Naive thymus-derived CD4-positive, alpha-beta T cell (primary cell): ENCODE results near the gene CYBB. TPM values are rescaled to one million over a fixed set of nuclear protein-coding genes. Genes with fewer than 3 reads are reported as not detected.

ENCODE experiments used
- ATAC-seq: fragments of 150-1000 bp; cut with Tn5 transposase; 2 replicates; pipeline ENCODE4 v1.10.0; 2021; ENCODE audit warnings: mild to moderate bottlenecking, moderate library complexity
- CTCF ChIA-PET: fragments of 350-600 bp; sonication (Branson Sonifier 250); formaldehyde crosslinking; loops from one replicate; lab custom pipeline; 2021; ENCODE audit warnings: antibody characterized with exemption; lab: Charles Lee
- POLR2A ChIA-PET: fragments of 350-600 bp; sonication (Branson Sonifier 250); formaldehyde crosslinking; loops from one replicate; lab custom pipeline; 2021; ENCODE audit warnings: antibody characterized with exemption, inconsistent platforms; lab: Charles Lee
- DNase-seq, 9 donors: peaks; one replicate each; pipeline versions ENCODE4 v3.0.0 to v3.0.0-alpha.2; 2020 to 2022; ENCODE audit warnings: mixed read lengths in 1 of 9
- H3K27ac ChIP-seq: one replicate; pipeline ENCODE4 v1.7.0; 2013; ENCODE audit warnings: mild to moderate bottlenecking, low read depth, low read length, moderate library complexity
- H3K27me3 ChIP-seq, 2 donors: one replicate each; pipeline ENCODE4 v1.7.0; 2013; ENCODE audit warnings: low read length in 2 of 2, mild to moderate bottlenecking in 2 of 2, moderate library complexity in 2 of 2; ENCODE audit not compliant: control insufficient read depth in 2 of 2, insufficient read depth in 2 of 2
- H3K36me3 ChIP-seq, 3 experiments: 1 replicate in 2 of 3; 2 replicates in 1 of 3; pipeline ENCODE4 v1.7.0; 2013; ENCODE audit warnings: low read length in 3 of 3, mild to moderate bottlenecking in 3 of 3, moderate library complexity in 1 of 3; ENCODE audit not compliant: insufficient read depth in 3 of 3, control insufficient read depth in 2 of 3
- H3K4me1 ChIP-seq, 2 donors: one replicate each; pipeline ENCODE4 v1.7.0; 2013; ENCODE audit warnings: low read length in 2 of 2, mild to moderate bottlenecking in 2 of 2, moderate library complexity in 1 of 2; ENCODE audit not compliant: control insufficient read depth in 2 of 2, insufficient read depth in 2 of 2
- H3K4me3 ChIP-seq: 2 replicates; pipeline ENCODE4 v1.7.0; 2013; ENCODE audit warnings: mild to moderate bottlenecking, low read length
- H3K9me3 ChIP-seq, 3 experiments: 1 replicate in 2 of 3; 2 replicates in 1 of 3; pipeline ENCODE4 v1.7.0; 2013; ENCODE audit warnings: low read length in 3 of 3; ENCODE audit not compliant: control insufficient read depth in 2 of 3
- H3K27ac Mint-ChIP-seq, 9 donors: one replicate each; pipeline ENCODE4 v1.8.0; 2020 to 2022; ENCODE audit warnings: mixed read lengths in 9 of 9, mild to moderate bottlenecking in 8 of 9, moderate library complexity in 5 of 9, inconsistent platforms in 2 of 9
- H3K27me3 Mint-ChIP-seq, 5 donors: one replicate each; pipeline ENCODE4 v1.8.0; 2021 to 2022; ENCODE audit warnings: mixed read lengths in 5 of 5, mild to moderate bottlenecking in 1 of 5
- H3K36me3 Mint-ChIP-seq, 5 donors: one replicate each; pipeline ENCODE4 v1.8.0; 2020 to 2022; ENCODE audit warnings: mixed read lengths in 5 of 5, mild to moderate bottlenecking in 3 of 5, inconsistent platforms in 1 of 5
- H3K4me1 Mint-ChIP-seq, 7 donors: one replicate each; pipeline ENCODE4 v1.8.0; 2020 to 2022; ENCODE audit warnings: mixed read lengths in 7 of 7, mild to moderate bottlenecking in 3 of 7, inconsistent platforms in 1 of 7
- H3K4me3 Mint-ChIP-seq, 10 donors: one replicate each; pipeline ENCODE4 v1.8.0; 2020 to 2022; ENCODE audit warnings: mild to moderate bottlenecking in 10 of 10, mixed read lengths in 10 of 10, moderate library complexity in 6 of 10, inconsistent platforms in 2 of 10
- H3K9me3 Mint-ChIP-seq, 11 donors: one replicate each; pipeline ENCODE4 v1.8.0; 2020 to 2022; ENCODE audit warnings: mixed read lengths in 11 of 11, mild to moderate bottlenecking in 4 of 11, inconsistent platforms in 1 of 11, moderate library complexity in 1 of 11
- intact Hi-C, 2 donors: fragments of 100-400 bp; cut with micrococcal nuclease; formaldehyde crosslinking; loops; one replicate each; pipeline ENCODE4 v1.15.1; 2023
- polyA plus RNA-seq, 2 donors: library from polyadenylated mRNA; unstranded; fragments of 300-500 nt; fragmentation: Illumina TruSeq; gene quantifications; one replicate each; pipeline ENCODE4 v1.2.3, GENCODE V29; 2021
- total RNA-seq, 6 experiments: library from RNA in 5 of 6; stranded (reverse) in 5 of 6; gene quantifications; 1 replicate in 5 of 6; 2 replicates in 1 of 6; pipeline ENCODE4 v1.2.3 and lab custom pipeline; 2021 to 2026

Gene CYBB
- total and polyA plus RNA-seq, 7 experiments from 2014 or later = 0.33 to 223 (median 8.6) TPM; not detected in 1

DNA sequence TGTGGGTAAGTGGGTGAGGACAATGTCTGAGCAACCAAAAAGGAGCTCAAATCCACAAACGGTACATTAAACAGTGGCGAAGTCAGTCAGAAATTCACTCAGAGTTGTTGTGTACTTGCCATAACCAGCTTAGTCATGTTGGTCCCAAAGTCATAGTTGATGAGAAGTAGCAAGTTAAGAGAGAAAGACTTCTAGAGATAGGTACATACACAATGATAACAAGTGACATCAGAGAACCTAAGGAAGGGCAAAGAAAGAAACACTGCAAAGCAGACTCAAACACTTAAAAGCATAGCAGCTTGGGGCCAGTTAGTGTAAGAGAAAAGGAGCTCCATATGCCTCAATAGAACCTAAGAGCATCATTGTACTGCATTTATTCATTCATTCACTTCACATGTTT, 37.3 kb downstream of the CYBB start:
- Histone ChIP-seq H3K9me3 (no peaks in the 10 kb centered on the region), H3K27me3 (no peaks in the 10 kb centered on the region), H3K27ac (no peak overlapping the region), H3K36me3 (no peaks in the 10 kb centered on the region), H3K4me3 (no peak overlapping the region), H3K4me1 (no peaks in the 10 kb centered on the region)
- Mint-ChIP-seq H3K9me3 (peaks cover 0 to 1% (median 0%) of the 10 kb centered on the region in 11 donors), H3K4me3 (no peak overlapping the region), H3K4me1 (peaks cover 0 to 12% (median 0%) of the 10 kb centered on the region in 7 donors), H3K36me3 (no peaks in the 10 kb centered on the region), H3K27ac (no peak overlapping the region), H3K27me3 (peaks cover 0 to 3% (median 0%) of the 10 kb centered on the region in 5 donors)
- ChIA-PET CTCF (interaction anchor here (1.3 kb wide), 1 partner anchor 71 kb away, joined by 4 read pairs; no protein-coding TSS in a partner anchor), POLR2A (no interaction called here)
- ATAC-seq (no peak), DNase-seq (no peak)
- intact Hi-C loops = no loop called here

DNA sequence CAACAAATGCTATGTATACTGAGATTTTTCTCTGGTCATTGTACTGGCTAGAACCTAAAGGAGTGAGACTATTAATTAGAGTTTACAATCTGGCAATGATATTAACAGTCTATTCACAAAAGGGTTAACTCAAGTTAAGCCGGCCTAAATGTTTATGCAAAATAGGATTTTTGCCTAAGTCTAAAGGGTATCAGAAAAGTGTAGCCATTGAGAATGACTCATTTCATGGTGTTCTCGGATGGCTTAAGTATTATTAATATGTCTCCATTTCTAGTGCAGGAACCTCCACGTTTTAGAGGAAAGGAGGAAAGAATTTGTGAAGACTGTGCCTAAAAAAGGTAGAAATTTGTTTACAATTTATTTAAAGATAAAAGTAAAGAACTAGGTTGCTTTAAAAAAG, 37.7 kb downstream of the CYBB start:
- ATAC-seq = no peak
- peaks cover 0 to 3% (median 0%) of the 10 kb centered on the region in 5 donors for H3K27me3 Mint-ChIP-seq
- ChIA-PET POLR2A (no interaction called here), CTCF (interaction anchor here (1.3 kb wide), 1 partner anchor 72 kb away, joined by 4 read pairs; no protein-coding TSS in a partner anchor)
- Histone ChIP-seq H3K36me3 (no peaks in the 10 kb centered on the region), H3K4me3 (no peak overlapping the region), H3K27me3 (no peaks in the 10 kb centered on the region), H3K27ac (no peak overlapping the region), H3K4me1 (no peaks in the 10 kb centered on the region), H3K9me3 (no peaks in the 10 kb centered on the region)
- H3K4me1 Mint-ChIP-seq = peaks cover 0 to 8% (median 3%) of the 10 kb centered on the region in 7 donors
- no peak for DNase-seq
- H3K9me3 Mint-ChIP-seq = peaks cover 0 to 1% (median 0%) of the 10 kb centered on the region in 11 donors
- H3K27ac Mint-ChIP-seq = no peak overlapping the region
- H3K4me3 Mint-ChIP-seq = no peak overlapping the region
- intact Hi-C loops = no loop called here
- H3K36me3 Mint-ChIP-seq = no peaks in the 10 kb centered on the region

DNA sequence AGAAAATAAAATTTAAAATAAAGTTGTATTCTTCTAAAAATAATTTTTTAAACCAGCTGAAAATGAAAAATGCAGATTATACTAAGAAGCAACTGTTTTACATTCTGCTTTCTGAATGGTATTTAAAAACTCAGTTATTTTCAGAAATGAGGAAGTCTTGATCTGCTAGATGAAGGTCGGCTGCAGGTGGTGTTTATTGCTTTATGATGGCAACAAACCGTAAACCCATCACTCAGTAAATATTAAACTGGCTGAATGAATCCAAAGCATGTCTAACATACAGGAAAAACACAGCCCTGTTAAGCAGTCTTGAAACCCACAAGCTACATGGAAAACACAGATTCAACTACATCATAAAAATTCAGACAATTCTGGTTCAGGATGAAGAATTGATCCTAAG, 38.2 kb downstream of the CYBB start:
- H3K4me3 ChIP-seq = no peak overlapping the region

DNA sequence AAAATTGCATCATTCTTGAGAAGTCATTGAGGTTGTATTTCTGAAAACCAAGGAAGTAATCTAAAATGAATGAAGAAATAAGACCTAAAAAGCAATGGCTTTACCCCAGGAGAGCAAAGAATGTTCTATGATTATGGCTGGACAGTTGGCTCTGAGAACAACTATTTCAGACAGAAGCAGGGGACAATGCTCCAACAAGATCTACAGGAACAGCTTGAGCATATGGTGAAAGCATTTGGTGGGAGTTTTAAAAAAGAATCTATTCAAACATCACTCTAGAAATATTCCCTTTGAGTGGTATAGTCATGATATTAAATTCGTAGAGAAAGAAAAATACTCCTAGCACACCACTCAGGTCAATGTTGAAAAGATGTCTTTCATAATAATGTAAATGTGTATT, 40.8 kb downstream of the CYBB start:
- Histone ChIP-seq H3K27me3 (no peaks in the 10 kb centered on the region), H3K36me3 (no peaks in the 10 kb centered on the region), H3K4me3 (no peak overlapping the region), H3K27ac (no peak overlapping the region), H3K9me3 (no peaks in the 10 kb centered on the region), H3K4me1 (peaks cover 9 to 10% of the 10 kb centered on the region in 2 donors)
- ChIA-PET CTCF (no interaction called here), POLR2A (no interaction called here)
- Mint-ChIP-seq H3K36me3 (no peaks in the 10 kb centered on the region), H3K4me1 (peaks cover 11 to 24% (median 20%) of the 10 kb centered on the region in 7 donors), H3K4me3 (no peak overlapping the region), H3K27ac (no peak overlapping the region), H3K27me3 (peaks cover 0 to 3% (median 0%) of the 10 kb centered on the region in 5 donors), H3K9me3 (no peaks in the 10 kb centered on the region)
- intact Hi-C loops = loop anchor here (5.0 to 10.0 kb wide), 2 partner anchors 43 to 246 kb away; partner anchors contain the start of gene LANCL3 (in 1 of the 2)
- DNase-seq = no peak
- no peak for ATAC-seq

More for the DNA sequence above, 38.2 kb downstream of the CYBB start:
- no peak overlapping the region for H3K27ac Mint-ChIP-seq
- intact Hi-C loops = no loop called here
- Histone ChIP-seq H3K27me3 (no peaks in the 10 kb centered on the region), H3K9me3 (no peaks in the 10 kb centered on the region), H3K27ac (no peak overlapping the region), H3K36me3 (no peaks in the 10 kb centered on the region), H3K4me1 (no peaks in the 10 kb centered on the region)
- ChIA-PET POLR2A (no interaction called here), CTCF (no interaction called here)
- H3K36me3 Mint-ChIP-seq = no peaks in the 10 kb centered on the region
- peaks cover 0 to 7% (median 6%) of the 10 kb centered on the region in 7 donors for H3K4me1 Mint-ChIP-seq
- H3K27me3 Mint-ChIP-seq = peaks cover 0 to 3% (median 0%) of the 10 kb centered on the region in 5 donors
- no peak for ATAC-seq
- DNase-seq = no peak
- H3K4me3 Mint-ChIP-seq = no peak overlapping the region
- H3K9me3 Mint-ChIP-seq = peaks cover 0 to 1% (median 0%) of the 10 kb centered on the region in 11 donors

DNA sequence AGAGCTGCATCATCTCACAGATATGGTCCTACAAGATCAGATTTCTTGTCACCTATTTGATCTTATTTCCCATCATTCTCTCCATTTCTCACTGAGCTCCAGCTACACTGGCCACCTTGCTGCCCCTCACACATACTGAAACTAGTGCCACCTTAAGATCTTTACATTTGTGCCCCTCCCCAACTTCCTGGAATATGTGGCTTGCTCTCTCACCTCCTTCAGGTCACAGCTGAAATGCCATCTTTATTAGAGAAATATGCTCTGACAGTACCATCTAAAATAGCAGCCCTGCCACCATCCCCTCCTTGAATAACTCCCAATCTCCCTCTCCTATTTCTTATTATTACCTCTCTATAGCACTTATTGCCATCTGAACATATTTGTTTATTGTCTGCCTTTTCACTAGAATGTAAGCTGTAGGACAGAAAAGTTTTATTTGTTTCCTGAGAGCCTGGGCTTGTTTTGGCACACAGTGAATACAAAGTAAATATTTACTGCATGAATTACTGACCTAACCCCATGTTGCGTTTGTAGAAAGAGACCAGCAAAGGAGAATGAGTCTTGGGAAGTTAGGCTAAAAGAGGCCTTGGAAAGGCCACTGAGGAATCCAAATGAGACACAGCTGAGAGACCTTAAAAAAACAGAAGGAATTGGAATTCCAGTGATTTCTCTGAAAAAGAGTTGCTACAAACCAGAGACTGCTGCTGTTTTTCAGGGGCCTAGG, 44.8 kb downstream of the CYBB start:
- POLR2A ChIA-PET = interaction anchor here (1.3 to 2.8 kb wide), 2 partner anchors 79 to 80 kb away, joined by 4 to 8 read pairs; no protein-coding TSS in a partner anchor
- Mint-ChIP-seq H3K9me3 (no peaks in the 10 kb centered on the region), H3K27ac (peak overlapping the region in 1 of 9 donors; percentile 16), H3K27me3 (no peaks in the 10 kb centered on the region), H3K4me3 (peak overlapping the region in 2 of 10 donors; percentile 14 to 30), H3K36me3 (no peaks in the 10 kb centered on the region), H3K4me1 (peaks cover 11 to 26% (median 20%) of the 10 kb centered on the region in 7 donors)
- peaks cover 9 to 10% of the 10 kb centered on the region in 2 donors for H3K4me1 ChIP-seq
- H3K27me3 ChIP-seq = no peaks in the 10 kb centered on the region
- no peak overlapping the region for H3K4me3 ChIP-seq
- DNase-seq (peak in 1 of 9 donors; percentile 7), ATAC-seq (no peak)
- CTCF ChIA-PET = interaction anchor here (0.6 to 4.8 kb wide), 10 partner anchors 29 to 81 kb away, joined by 3 to 125 read pairs (median 3); no protein-coding TSS in a partner anchor
- H3K27ac ChIP-seq = no peak overlapping the region
- no peaks in the 10 kb centered on the region for H3K36me3 ChIP-seq
- H3K9me3 ChIP-seq = no peaks in the 10 kb centered on the region
- intact Hi-C loops = loop anchor here (1.0 to 10.0 kb wide), 6 partner anchors 47 to 503 kb away; partner anchors contain the start of genes LANCL3 (in 1 of the 2) and RPGR (in 1 of the 2)

DNA sequence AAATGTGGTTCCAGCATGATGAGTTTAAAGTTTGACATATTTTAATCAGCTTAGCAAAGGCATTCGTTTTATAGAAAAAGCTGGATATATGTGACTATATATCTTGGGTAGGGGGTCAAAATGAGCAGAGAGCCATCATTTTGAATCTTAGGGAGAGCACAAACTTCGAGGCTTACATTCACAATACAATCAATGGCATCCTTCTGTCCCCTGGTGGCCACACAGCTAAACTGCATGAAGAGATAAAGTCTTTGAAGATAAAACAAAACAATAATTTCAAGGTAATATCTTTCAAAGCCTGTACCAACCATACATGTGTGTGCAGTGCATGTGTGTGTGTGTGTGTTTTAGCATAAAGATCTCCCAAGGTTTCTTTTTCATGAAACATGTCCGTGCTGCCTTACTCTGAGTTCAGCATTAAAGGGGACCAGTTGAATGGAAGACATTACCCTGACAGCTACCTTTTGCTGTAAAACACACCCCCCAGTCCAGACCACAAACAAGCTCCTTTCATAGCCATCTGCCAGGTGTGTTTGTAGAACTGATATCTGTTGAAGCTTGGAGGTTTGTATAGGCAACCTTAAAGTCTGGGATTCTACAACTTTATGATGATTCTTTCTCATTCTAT, 45.5 kb downstream of the CYBB start:
- ATAC-seq = peak; percentile 83

More for the DNA sequence above, 45.5 kb downstream of the CYBB start:
- Histone ChIP-seq H3K27me3 (no peaks in the 10 kb centered on the region), H3K4me3 (no peak overlapping the region), H3K27ac (no peak overlapping the region), H3K4me1 (peaks cover 9 to 10% of the 10 kb centered on the region in 2 donors), H3K36me3 (no peaks in the 10 kb centered on the region), H3K9me3 (no peaks in the 10 kb centered on the region)
- CTCF ChIA-PET = interaction anchor here (0.7 to 4.8 kb wide), 9 partner anchors 28 to 82 kb away, joined by 3 to 125 read pairs (median 3); no protein-coding TSS in a partner anchor
- POLR2A ChIA-PET = interaction anchor here (1.3 to 2.8 kb wide), 2 partner anchors 79 to 81 kb away, joined by 4 to 8 read pairs; no protein-coding TSS in a partner anchor
- H3K27me3 Mint-ChIP-seq = no peaks in the 10 kb centered on the region
- H3K9me3 Mint-ChIP-seq = no peaks in the 10 kb centered on the region
- H3K36me3 Mint-ChIP-seq = no peaks in the 10 kb centered on the region
- H3K4me3 Mint-ChIP-seq = peak overlapping the region in 3 of 10 donors; percentile 6 to 14 (median 14)
- intact Hi-C loops = loop anchor here (1.0 to 10.0 kb wide), 5 partner anchors 80 to 502 kb away; partner anchors contain the start of genes LANCL3 (in 1 of the 2) and RPGR (in 1 of the 2)
- peak; percentile 9 to 69 (median 49) for DNase-seq
- H3K27ac Mint-ChIP-seq = no peak overlapping the region
- peaks cover 11 to 29% (median 20%) of the 10 kb centered on the region in 7 donors for H3K4me1 Mint-ChIP-seq
